COR-L47 (cell line): Measurements from ENCODE around the gene CELA3A.
"Not testable (repeated sequence)": the region's sequence is repeated elsewhere in the genome, so short reads cannot be mapped to it uniquely, and the experiment has no call there.

Source experiments
- DNase-seq: peaks from one replicate; lab custom pipeline; 2025; lab: John Stamatoyannopoulos, UW

Gene CELA3A

GRCh38 chr1:22001409-22001808 is at the start of gene CELA3A:
Gene CELA3A (plus strand): TSS chr1:22001657. CDS start chr1:22001675, 18 bp downstream.
- no peak for DNase-seq

GRCh38 chr1:21952786-21953520 is 48.5 kb upstream of the CELA3A start:
- DNase-seq, result no peak

- DNase-seq, result no peak
These were observed 46.4 kb upstream of the CELA3A start for GRCh38 chr1:21955058-21955457.

- DNase-seq, result no peak
These were observed 45.8 kb upstream of the CELA3A start for GRCh38 chr1:21955501-21956281.

GRCh38 chr1:21956720-21957552 is 44.5 kb upstream of the CELA3A start:
- DNase-seq, result peak; percentile 51

- no peak for DNase-seq
These were observed 40.1 kb upstream of the CELA3A start for GRCh38 chr1:21961337-21961736.

GRCh38 chr1:21961799-21962198 is 39.7 kb upstream of the CELA3A start:
- DNase-seq, result no peak

- DNase-seq, result peak; percentile 63
These were observed 37.8 kb upstream of the CELA3A start for GRCh38 chr1:21963477-21964217.

GRCh38 chr1:21966247-21967000 is 35.0 kb upstream of the CELA3A start:
- no peak for DNase-seq

- DNase-seq, result not testable (repeated sequence)
These were observed 34.2 kb upstream of the CELA3A start for GRCh38 chr1:21967216-21967615.

GRCh38 chr1:21969066-21969465 is 32.4 kb upstream of the CELA3A start:
- DNase-seq, result not testable (repeated sequence)

GRCh38 chr1:21970523-21970922 is 30.9 kb upstream of the CELA3A start:
- not testable (repeated sequence) for DNase-seq

- DNase-seq, result not testable (repeated sequence)
These were observed 28.4 kb upstream of the CELA3A start for GRCh38 chr1:21972973-21973441.

- DNase-seq, result not testable (repeated sequence)
These were observed 27.5 kb upstream of the CELA3A start for GRCh38 chr1:21973948-21974347.

GRCh38 chr1:21974699-21975098 is 26.8 kb upstream of the CELA3A start:
- peak; percentile 15 for DNase-seq

- DNase-seq, result not testable (repeated sequence)
These were observed 26.2 kb upstream of the CELA3A start for GRCh38 chr1:21975296-21975695.

GRCh38 chr1:21976703-21977239 is 24.7 kb upstream of the CELA3A start, which contains the start of gene CELA3B:
Gene CELA3B (plus strand): TSS chr1:21977022. CDS start chr1:21977040, 18 bp downstream.
- not testable (repeated sequence) for DNase-seq

- not testable (repeated sequence) for DNase-seq
These were observed 23.2 kb upstream of the CELA3A start for GRCh38 chr1:21978209-21978608.

- DNase-seq, result not testable (repeated sequence)
These were observed 20.8 kb upstream of the CELA3A start for GRCh38 chr1:21980515-21981220.

- not testable (repeated sequence) for DNase-seq
These were observed 20.2 kb upstream of the CELA3A start for GRCh38 chr1:21981253-21981652.
